GM19463 (cell line): Measurements from ENCODE around the gene VPS41.

Source experiments
- ATAC-seq: cut with Tn5 transposase; IDR thresholded peaks from one replicate; pipeline ENCODE4 v1.9.1; 2021; ENCODE audit warnings: mild to moderate bottlenecking, moderate library complexity; ENCODE audit not compliant: unreplicated experiment

Gene VPS41

GRCh38 chr7:38744746-38745145 is 164.2 kb downstream of the VPS41 start:
- no peak for ATAC-seq

- no peak for ATAC-seq
Observed at GRCh38 chr7:38743899-38744298, 165.1 kb downstream of the VPS41 start.

- no peak for ATAC-seq
Observed at GRCh38 chr7:38740041-38740440, 168.9 kb downstream of the VPS41 start.

GRCh38 chr7:38736138-38736537 is 172.9 kb downstream of the VPS41 start:
- ATAC-seq, result no peak

GRCh38 chr7:38731215-38731614 is 177.8 kb downstream of the VPS41 start:
- no peak for ATAC-seq

- no peak for ATAC-seq
Observed at GRCh38 chr7:38728145-38728544, 180.8 kb downstream of the VPS41 start.

- no peak for ATAC-seq
Observed at GRCh38 chr7:38727184-38727940, 181.6 kb downstream of the VPS41 start.

GRCh38 chr7:38723327-38723726 is 185.7 kb downstream of the VPS41 start:
- no peak for ATAC-seq

GRCh38 chr7:38716397-38716796 is 192.6 kb downstream of the VPS41 start:
- no peak for ATAC-seq

- ATAC-seq, result no peak
Observed at GRCh38 chr7:38709123-38709522, 199.9 kb downstream of the VPS41 start.

- ATAC-seq, result no peak
Observed at GRCh38 chr7:38704751-38705150, 204.2 kb downstream of the VPS41 start.

GRCh38 chr7:38704041-38704547 is 204.9 kb downstream of the VPS41 start:
- no peak for ATAC-seq

- ATAC-seq, result no peak
Observed at GRCh38 chr7:38703093-38703492, 205.9 kb downstream of the VPS41 start.

GRCh38 chr7:38702002-38702535 is 206.9 kb downstream of the VPS41 start:
- ATAC-seq, result no peak

GRCh38 chr7:38700116-38700515 is 208.9 kb downstream of the VPS41 start:
- ATAC-seq, result no peak

GRCh38 chr7:38699471-38699870 is 209.5 kb downstream of the VPS41 start:
- no peak for ATAC-seq

- ATAC-seq, result no peak
Observed at GRCh38 chr7:38694326-38694725, 214.7 kb downstream of the VPS41 start.

- ATAC-seq, result no peak
Observed at GRCh38 chr7:38686888-38687287, 222.1 kb downstream of the VPS41 start.

GRCh38 chr7:38685851-38686250 is 223.1 kb downstream of the VPS41 start:
- no peak for ATAC-seq

- ATAC-seq, result no peak
Observed at GRCh38 chr7:38682606-38683005, 226.4 kb downstream of the VPS41 start.

- ATAC-seq, result no peak
Observed at GRCh38 chr7:38681882-38682281, 227.1 kb downstream of the VPS41 start.

- ATAC-seq, result no peak
Observed at GRCh38 chr7:38679419-38679818, 229.6 kb downstream of the VPS41 start.

- ATAC-seq, result no peak
Observed at GRCh38 chr7:38678698-38679054, 230.3 kb downstream of the VPS41 start.
